SK-N-SH (cell line): ENCODE data around the gene PROSER2.
"Not testable (repeated sequence)": the region's sequence is repeated elsewhere in the genome, so short reads cannot be mapped to it uniquely, and the experiment has no call there.

Experiments used
- EZH2phosphoT487 ChIP-seq: fragments of 200-600 bp; sonication (generic); IDR thresholded peaks from 2 replicates; pipeline ENCODE4 v1.6.1; 2017; ENCODE audit warnings: low read depth, mixed run types, mild to moderate bottlenecking, antibody characterized with exemption, moderate library complexity, borderline replicate concordance
- GABPA ChIP-seq: IDR thresholded peaks from 2 replicates; pipeline ENCODE4 v1.4.0; 2012; ENCODE audit warnings: low read depth, mild to moderate bottlenecking
- NRF1 ChIP-seq: IDR thresholded peaks from 2 replicates; pipeline ENCODE4 v1.6.1; 2012; ENCODE audit warnings: low read depth, mild to moderate bottlenecking, low read length
- PBX3 ChIP-seq: IDR thresholded peaks from 2 replicates; pipeline ENCODE4; 2012
- TAF1 ChIP-seq: IDR thresholded peaks from 2 replicates; pipeline ENCODE4 v1.6.1; 2012; ENCODE audit warnings: low read depth, mild to moderate bottlenecking, low read length, moderate library complexity, borderline replicate concordance
- TF ChIP-seq, protein P1 (sequence below): fragments of 200-600 bp; sonication (generic); IDR thresholded peaks from 2 replicates; pipeline ENCODE4 v1.6.1; 2017; ENCODE audit warnings: antibody characterized with exemption, mild to moderate bottlenecking, moderate library complexity
- TF ChIP-seq, protein P2 (sequence below): fragments of 150-350 bp; IDR thresholded peaks from 2 replicates; pipeline ENCODE4 v1.6.1; 2016; ENCODE audit warnings: mild to moderate bottlenecking, low read depth, low read length
- TF ChIP-seq, protein P3 (sequence below): IDR thresholded peaks from 2 replicates; pipeline ENCODE4 v1.6.1; 2012; ENCODE audit warnings: mild to moderate bottlenecking, low read depth, low read length, moderate library complexity

- TF ChIP-seq PBX3, EZH2phosphoT487, NRF1, TAF1, GABPA: not testable (repeated sequence)
- TF ChIP-seq, protein P1, sequence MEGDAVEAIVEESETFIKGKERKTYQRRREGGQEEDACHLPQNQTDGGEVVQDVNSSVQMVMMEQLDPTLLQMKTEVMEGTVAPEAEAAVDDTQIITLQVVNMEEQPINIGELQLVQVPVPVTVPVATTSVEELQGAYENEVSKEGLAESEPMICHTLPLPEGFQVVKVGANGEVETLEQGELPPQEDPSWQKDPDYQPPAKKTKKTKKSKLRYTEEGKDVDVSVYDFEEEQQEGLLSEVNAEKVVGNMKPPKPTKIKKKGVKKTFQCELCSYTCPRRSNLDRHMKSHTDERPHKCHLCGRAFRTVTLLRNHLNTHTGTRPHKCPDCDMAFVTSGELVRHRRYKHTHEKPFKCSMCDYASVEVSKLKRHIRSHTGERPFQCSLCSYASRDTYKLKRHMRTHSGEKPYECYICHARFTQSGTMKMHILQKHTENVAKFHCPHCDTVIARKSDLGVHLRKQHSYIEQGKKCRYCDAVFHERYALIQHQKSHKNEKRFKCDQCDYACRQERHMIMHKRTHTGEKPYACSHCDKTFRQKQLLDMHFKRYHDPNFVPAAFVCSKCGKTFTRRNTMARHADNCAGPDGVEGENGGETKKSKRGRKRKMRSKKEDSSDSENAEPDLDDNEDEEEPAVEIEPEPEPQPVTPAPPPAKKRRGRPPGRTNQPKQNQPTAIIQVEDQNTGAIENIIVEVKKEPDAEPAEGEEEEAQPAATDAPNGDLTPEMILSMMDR = not testable (repeated sequence)
- TF ChIP-seq, protein P2, sequence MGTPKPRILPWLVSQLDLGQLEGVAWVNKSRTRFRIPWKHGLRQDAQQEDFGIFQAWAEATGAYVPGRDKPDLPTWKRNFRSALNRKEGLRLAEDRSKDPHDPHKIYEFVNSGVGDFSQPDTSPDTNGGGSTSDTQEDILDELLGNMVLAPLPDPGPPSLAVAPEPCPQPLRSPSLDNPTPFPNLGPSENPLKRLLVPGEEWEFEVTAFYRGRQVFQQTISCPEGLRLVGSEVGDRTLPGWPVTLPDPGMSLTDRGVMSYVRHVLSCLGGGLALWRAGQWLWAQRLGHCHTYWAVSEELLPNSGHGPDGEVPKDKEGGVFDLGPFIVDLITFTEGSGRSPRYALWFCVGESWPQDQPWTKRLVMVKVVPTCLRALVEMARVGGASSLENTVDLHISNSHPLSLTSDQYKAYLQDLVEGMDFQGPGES = not testable (repeated sequence)
- TF ChIP-seq, protein P3, sequence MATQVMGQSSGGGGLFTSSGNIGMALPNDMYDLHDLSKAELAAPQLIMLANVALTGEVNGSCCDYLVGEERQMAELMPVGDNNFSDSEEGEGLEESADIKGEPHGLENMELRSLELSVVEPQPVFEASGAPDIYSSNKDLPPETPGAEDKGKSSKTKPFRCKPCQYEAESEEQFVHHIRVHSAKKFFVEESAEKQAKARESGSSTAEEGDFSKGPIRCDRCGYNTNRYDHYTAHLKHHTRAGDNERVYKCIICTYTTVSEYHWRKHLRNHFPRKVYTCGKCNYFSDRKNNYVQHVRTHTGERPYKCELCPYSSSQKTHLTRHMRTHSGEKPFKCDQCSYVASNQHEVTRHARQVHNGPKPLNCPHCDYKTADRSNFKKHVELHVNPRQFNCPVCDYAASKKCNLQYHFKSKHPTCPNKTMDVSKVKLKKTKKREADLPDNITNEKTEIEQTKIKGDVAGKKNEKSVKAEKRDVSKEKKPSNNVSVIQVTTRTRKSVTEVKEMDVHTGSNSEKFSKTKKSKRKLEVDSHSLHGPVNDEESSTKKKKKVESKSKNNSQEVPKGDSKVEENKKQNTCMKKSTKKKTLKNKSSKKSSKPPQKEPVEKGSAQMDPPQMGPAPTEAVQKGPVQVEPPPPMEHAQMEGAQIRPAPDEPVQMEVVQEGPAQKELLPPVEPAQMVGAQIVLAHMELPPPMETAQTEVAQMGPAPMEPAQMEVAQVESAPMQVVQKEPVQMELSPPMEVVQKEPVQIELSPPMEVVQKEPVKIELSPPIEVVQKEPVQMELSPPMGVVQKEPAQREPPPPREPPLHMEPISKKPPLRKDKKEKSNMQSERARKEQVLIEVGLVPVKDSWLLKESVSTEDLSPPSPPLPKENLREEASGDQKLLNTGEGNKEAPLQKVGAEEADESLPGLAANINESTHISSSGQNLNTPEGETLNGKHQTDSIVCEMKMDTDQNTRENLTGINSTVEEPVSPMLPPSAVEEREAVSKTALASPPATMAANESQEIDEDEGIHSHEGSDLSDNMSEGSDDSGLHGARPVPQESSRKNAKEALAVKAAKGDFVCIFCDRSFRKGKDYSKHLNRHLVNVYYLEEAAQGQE = not testable (repeated sequence)
These were observed 29.5 kb downstream of the PROSER2 start for GRCh38 chr10:11852637-11853036.
